A549 (cell line): ENCODE measurements around the gene EMD.

Experiments
- HMGXB4 ChIP-seq: fragments of 250-450 bp; sonication (Bioruptor Pico); IDR thresholded peaks from 2 replicates; pipeline ENCODE4 v1.5.0; 2021; ENCODE audit warnings: mild to moderate bottlenecking, moderate library complexity, borderline replicate concordance
- NPAS2 ChIP-seq: fragments of 250-450 bp; sonication (Bioruptor Pico); IDR thresholded peaks from 2 replicates; pipeline ENCODE4 v1.8.0; 2022; ENCODE audit warnings: mild to moderate bottlenecking, moderate library complexity, borderline replicate concordance
- POLR2A ChIP-seq: IDR thresholded peaks from 2 replicates; pipeline ENCODE4 v1.6.1; 2012; ENCODE audit warnings: mild to moderate bottlenecking, low read length
- RAD21 ChIP-seq, 2 experiments: fragments of >200 bp in 1 of 2; sonication (Bioruptor Twin) in 1 of 2; formaldehyde crosslinking in 1 of 2; IDR thresholded peaks in 1 of 2; conservative IDR thresholded peaks in 1 of 2; 2 replicates in 1 of 2; 3 replicates in 1 of 2; pipeline ENCODE4 v1.6.1; 2012 to 2018; ENCODE audit warnings: inconsistent platforms in 1 of 2
- RFX5 ChIP-seq: fragments of 450-650 bp; IDR thresholded peaks from 2 replicates; pipeline ENCODE4 v1.7.1; 2014; ENCODE audit warnings: antibody characterized with exemption, mild to moderate bottlenecking, moderate library complexity
- TF ChIP-seq, protein P1 (sequence below): fragments of >200 bp; sonication (Bioruptor Twin); formaldehyde crosslinking; IDR thresholded peaks from 3 replicates; pipeline ENCODE4 v1.5.1; 2016
- TF ChIP-seq, protein P2 (sequence below): IDR thresholded peaks from 2 replicates; pipeline ENCODE4 v1.6.1; 2012

GRCh38 chrX:154380153-154380552 is 1.1 kb downstream of the EMD start:
- TF ChIP-seq, protein P1, sequence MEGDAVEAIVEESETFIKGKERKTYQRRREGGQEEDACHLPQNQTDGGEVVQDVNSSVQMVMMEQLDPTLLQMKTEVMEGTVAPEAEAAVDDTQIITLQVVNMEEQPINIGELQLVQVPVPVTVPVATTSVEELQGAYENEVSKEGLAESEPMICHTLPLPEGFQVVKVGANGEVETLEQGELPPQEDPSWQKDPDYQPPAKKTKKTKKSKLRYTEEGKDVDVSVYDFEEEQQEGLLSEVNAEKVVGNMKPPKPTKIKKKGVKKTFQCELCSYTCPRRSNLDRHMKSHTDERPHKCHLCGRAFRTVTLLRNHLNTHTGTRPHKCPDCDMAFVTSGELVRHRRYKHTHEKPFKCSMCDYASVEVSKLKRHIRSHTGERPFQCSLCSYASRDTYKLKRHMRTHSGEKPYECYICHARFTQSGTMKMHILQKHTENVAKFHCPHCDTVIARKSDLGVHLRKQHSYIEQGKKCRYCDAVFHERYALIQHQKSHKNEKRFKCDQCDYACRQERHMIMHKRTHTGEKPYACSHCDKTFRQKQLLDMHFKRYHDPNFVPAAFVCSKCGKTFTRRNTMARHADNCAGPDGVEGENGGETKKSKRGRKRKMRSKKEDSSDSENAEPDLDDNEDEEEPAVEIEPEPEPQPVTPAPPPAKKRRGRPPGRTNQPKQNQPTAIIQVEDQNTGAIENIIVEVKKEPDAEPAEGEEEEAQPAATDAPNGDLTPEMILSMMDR: no peak
- TF ChIP-seq NPAS2 (CRISPR knock-in tag): no peak
- no peak for TF ChIP-seq RFX5
- TF ChIP-seq POLR2A: no peak
- TF ChIP-seq, protein P2, sequence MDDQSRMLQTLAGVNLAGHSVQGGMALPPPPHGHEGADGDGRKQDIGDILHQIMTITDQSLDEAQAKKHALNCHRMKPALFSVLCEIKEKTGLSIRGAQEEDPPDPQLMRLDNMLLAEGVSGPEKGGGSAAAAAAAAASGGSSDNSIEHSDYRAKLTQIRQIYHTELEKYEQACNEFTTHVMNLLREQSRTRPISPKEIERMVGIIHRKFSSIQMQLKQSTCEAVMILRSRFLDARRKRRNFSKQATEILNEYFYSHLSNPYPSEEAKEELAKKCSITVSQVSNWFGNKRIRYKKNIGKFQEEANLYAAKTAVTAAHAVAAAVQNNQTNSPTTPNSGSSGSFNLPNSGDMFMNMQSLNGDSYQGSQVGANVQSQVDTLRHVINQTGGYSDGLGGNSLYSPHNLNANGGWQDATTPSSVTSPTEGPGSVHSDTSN: no peak
- TF ChIP-seq RAD21 (conservative IDR thresholded peaks at IDR 0.05 in 1 of 2, IDR thresholded peaks at IDR 0.05 in 1 of 2): no peak
- no peak for TF ChIP-seq HMGXB4 (CRISPR knock-in tag)
